ENCODE measurements around the gene CNTNAP2. TPM values are rescaled to one million over a fixed set of nuclear protein-coding genes. Genes with fewer than 3 reads are reported as not detected.

CNTNAP2 gene
- total RNA-seq, 2 donors from 2014 or later = not detected

GRCh38 chr7:146276888-146277287, 160.3 kb downstream of the CNTNAP2 start:
- Mint-ChIP-seq H3K27ac (no peak overlapping the region), H3K9me3 (peaks cover 14% of the 10 kb centered on the region), H3K4me1 (ENCODE audit: low read depth in 2 of 2) (no peaks in the 10 kb centered on the region), H3K27me3 (no peaks in the 10 kb centered on the region), H3K36me3 (peaks cover 5% of the 10 kb centered on the region), H3K4me3 (no peak overlapping the region)
- ATAC-seq = no peak
- DNase-seq (ENCODE audit: low spot score) = no peak

- Mint-ChIP-seq H3K4me3 (no peak overlapping the region), H3K9me3 (peaks cover 9% of the 10 kb centered on the region), H3K27me3 (no peaks in the 10 kb centered on the region), H3K27ac (no peak overlapping the region), H3K4me1 (ENCODE audit: low read depth in 2 of 2) (no peaks in the 10 kb centered on the region), H3K36me3 (peaks cover 7% of the 10 kb centered on the region)
- DNase-seq (ENCODE audit: low spot score) = no peak
- ATAC-seq = no peak
These were observed 168.8 kb downstream of the CNTNAP2 start for GRCh38 chr7:146285418-146285817.

GRCh38 chr7:146290746-146291145, 174.1 kb downstream of the CNTNAP2 start:
- Mint-ChIP-seq H3K27ac (no peak overlapping the region), H3K27me3 (no peaks in the 10 kb centered on the region), H3K4me3 (no peak overlapping the region), H3K36me3 (peaks cover 7% of the 10 kb centered on the region), H3K4me1 (ENCODE audit: low read depth in 2 of 2) (no peaks in the 10 kb centered on the region), H3K9me3 (peaks cover 18% of the 10 kb centered on the region)
- DNase-seq (ENCODE audit: low spot score) (no peak), ATAC-seq (no peak)

DNA sequence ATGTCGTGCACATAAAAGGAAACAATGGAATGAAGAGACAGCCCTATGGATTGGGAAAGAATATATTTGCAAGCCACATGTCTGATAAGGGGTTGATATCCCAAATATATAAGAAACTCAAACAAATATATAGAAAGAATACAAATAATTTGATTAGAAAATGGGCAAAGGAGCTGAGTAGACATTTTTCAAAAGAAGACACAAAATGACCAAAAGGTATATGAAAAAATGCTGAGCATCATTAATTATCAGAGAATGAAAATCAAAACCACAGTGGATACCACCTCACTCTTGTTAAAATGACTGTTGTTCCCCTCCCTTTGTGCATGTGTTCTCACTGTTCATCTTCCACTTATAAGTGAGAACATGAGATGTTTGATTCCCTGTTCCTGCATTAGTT, 175.3 kb downstream of the CNTNAP2 start:
- H3K4me3 Mint-ChIP-seq = no peak overlapping the region
- H3K27me3 Mint-ChIP-seq = no peaks in the 10 kb centered on the region
- H3K36me3 Mint-ChIP-seq = no peaks in the 10 kb centered on the region
- no peak for ATAC-seq
- peaks cover 9% of the 10 kb centered on the region for H3K9me3 Mint-ChIP-seq
- no peaks in the 10 kb centered on the region for H3K4me1 Mint-ChIP-seq (ENCODE audit: low read depth in 2 of 2)
- no peak for DNase-seq (ENCODE audit: low spot score)
- H3K27ac Mint-ChIP-seq = no peak overlapping the region

GRCh38 chr7:146296028-146296427, 179.4 kb downstream of the CNTNAP2 start:
- Mint-ChIP-seq H3K9me3 (peaks cover 18% of the 10 kb centered on the region), H3K4me1 (ENCODE audit: low read depth in 2 of 2) (no peaks in the 10 kb centered on the region), H3K27ac (no peak overlapping the region), H3K4me3 (no peak overlapping the region), H3K36me3 (no peaks in the 10 kb centered on the region), H3K27me3 (no peaks in the 10 kb centered on the region)
- DNase-seq (ENCODE audit: low spot score) (no peak), ATAC-seq (peak in 1 of 2 donors; percentile 31)

DNA sequence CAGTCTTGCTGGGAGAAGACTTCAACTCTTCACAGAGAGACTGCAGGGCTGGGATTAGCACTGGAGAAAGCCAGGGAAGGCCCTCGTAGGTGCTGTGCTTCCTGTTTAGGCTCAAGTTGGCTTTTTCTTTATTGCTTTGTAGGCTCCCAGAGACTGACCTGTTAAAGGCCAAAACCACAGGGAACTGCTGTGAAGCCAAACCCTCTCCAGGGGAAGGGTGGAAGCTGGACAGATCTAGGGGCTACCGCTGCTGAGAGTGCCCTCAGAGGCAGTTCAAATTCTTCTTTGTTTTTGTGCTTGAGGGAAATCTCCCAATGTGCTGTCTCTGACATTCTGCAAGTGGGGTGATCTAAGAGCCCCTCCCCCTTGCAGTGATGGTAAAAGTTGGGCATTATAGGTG, 198.4 kb downstream of the CNTNAP2 start:
- Mint-ChIP-seq H3K27ac (no peak overlapping the region), H3K4me3 (no peak overlapping the region), H3K27me3 (no peaks in the 10 kb centered on the region), H3K4me1 (ENCODE audit: low read depth in 2 of 2) (no peaks in the 10 kb centered on the region), H3K9me3 (peaks cover 6% of the 10 kb centered on the region), H3K36me3 (no peaks in the 10 kb centered on the region)
- no peak for ATAC-seq
- DNase-seq (ENCODE audit: low spot score) = no peak

GRCh38 chr7:146319629-146320028, 203.0 kb downstream of the CNTNAP2 start:
- H3K9me3 Mint-ChIP-seq = peaks cover 5% of the 10 kb centered on the region
- no peaks in the 10 kb centered on the region for H3K36me3 Mint-ChIP-seq
- no peak overlapping the region for H3K27ac Mint-ChIP-seq
- no peak overlapping the region for H3K4me3 Mint-ChIP-seq
- no peaks in the 10 kb centered on the region for H3K27me3 Mint-ChIP-seq
- ATAC-seq = no peak
- DNase-seq (ENCODE audit: low spot score) = no peak
- H3K4me1 Mint-ChIP-seq (ENCODE audit: low read depth in 2 of 2) = no peaks in the 10 kb centered on the region

GRCh38 chr7:146321301-146321700, 204.7 kb downstream of the CNTNAP2 start:
- Mint-ChIP-seq H3K36me3 (no peaks in the 10 kb centered on the region), H3K4me1 (ENCODE audit: low read depth in 2 of 2) (no peaks in the 10 kb centered on the region), H3K9me3 (peaks cover 8% of the 10 kb centered on the region), H3K4me3 (no peak overlapping the region), H3K27ac (no peak overlapping the region), H3K27me3 (no peaks in the 10 kb centered on the region)
- no peak for ATAC-seq
- DNase-seq (ENCODE audit: low spot score) = no peak

- H3K4me1 Mint-ChIP-seq (ENCODE audit: low read depth in 2 of 2) = no peaks in the 10 kb centered on the region
- no peak overlapping the region for H3K27ac Mint-ChIP-seq
- H3K27me3 Mint-ChIP-seq = no peaks in the 10 kb centered on the region
- ATAC-seq (no peak), DNase-seq (ENCODE audit: low spot score) (no peak)
- H3K36me3 Mint-ChIP-seq = peaks cover 4% of the 10 kb centered on the region
- no peak overlapping the region for H3K4me3 Mint-ChIP-seq
- peaks cover 15% of the 10 kb centered on the region for H3K9me3 Mint-ChIP-seq
These were observed 214.8 kb downstream of the CNTNAP2 start for GRCh38 chr7:146331369-146331768.

DNA sequence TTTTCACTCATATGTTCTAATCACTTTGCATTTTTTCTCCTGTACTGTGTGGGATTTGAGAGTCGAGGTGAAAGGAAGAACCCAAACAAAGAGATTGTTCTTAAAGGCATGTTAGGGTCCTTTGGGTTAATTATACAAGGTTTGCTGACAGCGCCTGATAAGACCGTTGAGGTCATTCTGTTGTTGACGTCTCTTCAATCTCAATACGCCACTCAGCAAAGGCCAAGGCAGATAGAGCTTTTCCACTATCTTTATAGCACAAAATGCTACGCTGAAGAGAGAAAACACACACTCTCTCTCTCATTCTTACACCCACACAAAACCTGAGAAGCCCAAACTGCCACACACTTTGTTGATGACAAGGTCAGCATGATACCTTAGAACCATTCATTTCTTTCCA, 228.7 kb downstream of the CNTNAP2 start:
- Mint-ChIP-seq H3K4me3 (no peak overlapping the region), H3K4me1 (ENCODE audit: low read depth in 2 of 2) (no peaks in the 10 kb centered on the region), H3K9me3 (peaks cover 13% of the 10 kb centered on the region), H3K27me3 (no peaks in the 10 kb centered on the region), H3K36me3 (no peaks in the 10 kb centered on the region), H3K27ac (no peak overlapping the region)
- ATAC-seq (no peak), DNase-seq (ENCODE audit: low spot score) (no peak)

DNA sequence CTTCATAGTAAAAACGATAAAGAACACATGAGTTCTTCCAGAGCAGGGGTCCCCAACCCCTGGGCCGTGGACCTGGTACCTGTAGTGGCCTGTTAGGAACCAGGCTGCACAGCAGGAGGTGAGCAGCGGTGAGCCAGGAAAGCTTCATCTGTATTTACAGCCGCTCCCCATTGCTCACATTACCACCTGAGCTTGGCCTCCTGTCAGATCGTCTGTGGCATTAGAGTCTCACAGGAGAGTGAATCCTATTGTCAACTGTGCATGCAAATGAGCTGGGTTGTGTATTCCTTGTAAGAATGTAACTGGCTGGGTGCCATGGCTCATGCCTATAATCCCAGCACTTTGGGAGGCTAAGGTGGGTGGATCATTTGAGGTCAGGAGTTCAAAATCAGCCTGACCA, 229.5 kb downstream of the CNTNAP2 start:
- Mint-ChIP-seq H3K4me3 (no peak overlapping the region), H3K27ac (no peak overlapping the region), H3K4me1 (ENCODE audit: low read depth in 2 of 2) (no peaks in the 10 kb centered on the region), H3K36me3 (no peaks in the 10 kb centered on the region), H3K9me3 (peaks cover 13% of the 10 kb centered on the region), H3K27me3 (no peaks in the 10 kb centered on the region)
- no peak for DNase-seq (ENCODE audit: low spot score)
- ATAC-seq = no peak

DNA sequence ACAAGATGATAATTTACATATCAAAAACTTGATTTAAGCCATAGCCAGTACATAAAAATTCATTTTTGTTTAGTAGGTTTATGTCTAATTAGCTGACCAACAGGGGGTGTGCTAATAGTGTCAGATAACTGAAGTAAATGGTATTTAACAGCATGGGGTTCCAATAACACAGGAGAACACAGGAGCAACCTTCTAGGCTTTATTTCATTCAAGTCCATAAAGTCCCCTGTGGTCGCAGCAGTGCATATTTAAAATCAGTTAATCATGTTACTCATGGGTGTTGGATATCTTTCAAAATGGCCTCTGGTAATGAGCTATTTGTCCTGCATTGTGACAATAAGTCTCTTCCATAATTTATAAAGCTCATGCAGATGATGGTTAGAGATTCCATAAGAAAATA, 238.6 kb downstream of the CNTNAP2 start:
- peaks cover 5% of the 10 kb centered on the region for H3K36me3 Mint-ChIP-seq
- ATAC-seq = no peak
- H3K9me3 Mint-ChIP-seq = peaks cover 17% of the 10 kb centered on the region
- H3K27ac Mint-ChIP-seq = no peak overlapping the region
- H3K4me3 Mint-ChIP-seq = no peak overlapping the region
- no peak for DNase-seq (ENCODE audit: low spot score)
- no peaks in the 10 kb centered on the region for H3K4me1 Mint-ChIP-seq (ENCODE audit: low read depth in 2 of 2)
- no peaks in the 10 kb centered on the region for H3K27me3 Mint-ChIP-seq

- Mint-ChIP-seq H3K9me3 (peaks cover 24% of the 10 kb centered on the region), H3K27ac (no peak overlapping the region), H3K36me3 (peaks cover 4% of the 10 kb centered on the region), H3K4me3 (no peak overlapping the region), H3K4me1 (ENCODE audit: low read depth in 2 of 2) (no peaks in the 10 kb centered on the region), H3K27me3 (no peaks in the 10 kb centered on the region)
- ATAC-seq (no peak), DNase-seq (ENCODE audit: low spot score) (no peak)
These were observed 242.6 kb downstream of the CNTNAP2 start for GRCh38 chr7:146359176-146359575.

GRCh38 chr7:146366938-146367337, 250.3 kb downstream of the CNTNAP2 start:
- H3K4me1 Mint-ChIP-seq (ENCODE audit: low read depth in 2 of 2) = no peaks in the 10 kb centered on the region
- no peak overlapping the region for H3K27ac Mint-ChIP-seq
- ATAC-seq (no peak), DNase-seq (ENCODE audit: low spot score) (no peak)
- peaks cover 19% of the 10 kb centered on the region for H3K9me3 Mint-ChIP-seq
- no peak overlapping the region for H3K4me3 Mint-ChIP-seq
- no peaks in the 10 kb centered on the region for H3K27me3 Mint-ChIP-seq
- peaks cover 4% of the 10 kb centered on the region for H3K36me3 Mint-ChIP-seq

DNA sequence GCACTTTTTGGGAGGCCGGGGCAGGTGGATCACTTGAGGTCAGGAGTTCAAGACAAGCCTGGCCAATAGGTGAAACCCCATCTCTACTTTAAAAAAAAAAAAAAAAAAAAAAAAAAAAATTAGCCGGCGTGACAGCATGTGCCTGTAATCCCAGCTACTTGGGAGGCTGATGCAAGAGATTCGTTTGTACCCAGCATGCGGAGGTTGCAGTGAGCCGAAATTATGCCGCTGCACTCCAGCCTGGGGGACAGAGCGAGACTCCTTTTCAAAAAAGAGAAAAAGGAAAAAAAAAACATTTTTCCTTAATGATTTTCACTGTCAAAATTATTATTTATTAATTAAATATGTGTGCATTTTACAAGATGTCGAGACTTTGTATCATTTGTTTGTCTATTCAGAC, 253.6 kb downstream of the CNTNAP2 start:
- Mint-ChIP-seq H3K36me3 (peaks cover 10% of the 10 kb centered on the region), H3K27ac (no peak overlapping the region), H3K27me3 (no peaks in the 10 kb centered on the region), H3K4me3 (no peak overlapping the region), H3K4me1 (ENCODE audit: low read depth in 2 of 2) (no peaks in the 10 kb centered on the region), H3K9me3 (peaks cover 9% of the 10 kb centered on the region)
- no peak for ATAC-seq
- no peak for DNase-seq (ENCODE audit: low spot score)
